Fibroblast of lung (primary cell): ENCODE data around the gene USH2A.

Experiments
- EZH2 ChIP-seq: IDR thresholded peaks from 2 replicates; pipeline ENCODE4 v1.5.1; 2012; ENCODE audit warnings: low read length, control low read depth, mild to moderate bottlenecking; ENCODE audit errors: missing control alignments
- TF ChIP-seq, protein P1 (sequence below), 2 donors: IDR thresholded peaks in 1 of 2; conservative IDR thresholded peaks in 1 of 2; 1 replicate in 1 of 2; 2 replicates in 1 of 2; pipeline ENCODE4 v1.5.1; 2011 to 2012; ENCODE audit warnings: low read length in 2 of 2, control low read depth in 1 of 2, inconsistent platforms in 1 of 2, low read depth in 1 of 2, mild to moderate bottlenecking in 1 of 2

DNA sequence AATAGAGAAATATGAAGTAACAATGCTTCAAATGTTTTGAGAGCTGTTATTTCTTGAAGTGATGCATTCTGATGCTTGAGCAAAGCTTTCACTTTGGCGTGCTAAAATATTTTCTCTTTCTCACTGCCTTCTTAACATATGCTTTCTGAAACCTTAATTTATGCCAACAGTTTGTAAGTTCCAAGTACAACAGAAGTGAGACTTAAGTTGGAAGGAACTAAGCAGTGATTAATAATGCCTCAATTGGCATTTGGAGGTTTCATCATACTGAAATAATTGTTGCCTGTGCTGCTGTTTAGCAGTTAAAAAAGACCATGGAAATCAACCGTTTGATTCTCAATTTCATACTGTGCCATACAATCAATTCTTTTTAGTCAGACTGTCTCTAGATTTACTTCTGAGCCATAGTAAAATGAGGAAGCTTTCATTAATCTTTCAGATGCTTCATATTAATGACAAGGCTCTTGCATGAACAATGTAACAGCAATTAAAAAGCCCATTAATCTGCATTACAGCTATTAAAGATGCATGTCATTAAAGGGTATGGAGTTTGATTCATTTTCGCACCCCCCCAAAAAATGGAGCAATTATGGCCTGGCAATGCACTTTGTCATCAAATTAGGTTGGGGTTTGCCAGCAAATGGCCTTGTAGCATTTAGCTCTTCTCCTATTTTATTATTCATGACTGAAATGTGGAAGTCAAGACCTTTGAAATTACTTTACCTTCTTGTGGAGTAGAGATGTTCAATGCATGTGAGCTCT, 375.3 kb downstream of the USH2A start:
- TF ChIP-seq, protein P1, sequence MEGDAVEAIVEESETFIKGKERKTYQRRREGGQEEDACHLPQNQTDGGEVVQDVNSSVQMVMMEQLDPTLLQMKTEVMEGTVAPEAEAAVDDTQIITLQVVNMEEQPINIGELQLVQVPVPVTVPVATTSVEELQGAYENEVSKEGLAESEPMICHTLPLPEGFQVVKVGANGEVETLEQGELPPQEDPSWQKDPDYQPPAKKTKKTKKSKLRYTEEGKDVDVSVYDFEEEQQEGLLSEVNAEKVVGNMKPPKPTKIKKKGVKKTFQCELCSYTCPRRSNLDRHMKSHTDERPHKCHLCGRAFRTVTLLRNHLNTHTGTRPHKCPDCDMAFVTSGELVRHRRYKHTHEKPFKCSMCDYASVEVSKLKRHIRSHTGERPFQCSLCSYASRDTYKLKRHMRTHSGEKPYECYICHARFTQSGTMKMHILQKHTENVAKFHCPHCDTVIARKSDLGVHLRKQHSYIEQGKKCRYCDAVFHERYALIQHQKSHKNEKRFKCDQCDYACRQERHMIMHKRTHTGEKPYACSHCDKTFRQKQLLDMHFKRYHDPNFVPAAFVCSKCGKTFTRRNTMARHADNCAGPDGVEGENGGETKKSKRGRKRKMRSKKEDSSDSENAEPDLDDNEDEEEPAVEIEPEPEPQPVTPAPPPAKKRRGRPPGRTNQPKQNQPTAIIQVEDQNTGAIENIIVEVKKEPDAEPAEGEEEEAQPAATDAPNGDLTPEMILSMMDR (conservative IDR thresholded peaks at IDR 0.05 in 1 of 2, IDR thresholded peaks at IDR 0.05 in 1 of 2; ENCODE audit: low read depth in 1 of 2, low read length in 2 of 2): no peak
- TF ChIP-seq EZH2: no peak
